ENCODE data around the gene HDHD3.

- TF ChIP-seq, protein P1, sequence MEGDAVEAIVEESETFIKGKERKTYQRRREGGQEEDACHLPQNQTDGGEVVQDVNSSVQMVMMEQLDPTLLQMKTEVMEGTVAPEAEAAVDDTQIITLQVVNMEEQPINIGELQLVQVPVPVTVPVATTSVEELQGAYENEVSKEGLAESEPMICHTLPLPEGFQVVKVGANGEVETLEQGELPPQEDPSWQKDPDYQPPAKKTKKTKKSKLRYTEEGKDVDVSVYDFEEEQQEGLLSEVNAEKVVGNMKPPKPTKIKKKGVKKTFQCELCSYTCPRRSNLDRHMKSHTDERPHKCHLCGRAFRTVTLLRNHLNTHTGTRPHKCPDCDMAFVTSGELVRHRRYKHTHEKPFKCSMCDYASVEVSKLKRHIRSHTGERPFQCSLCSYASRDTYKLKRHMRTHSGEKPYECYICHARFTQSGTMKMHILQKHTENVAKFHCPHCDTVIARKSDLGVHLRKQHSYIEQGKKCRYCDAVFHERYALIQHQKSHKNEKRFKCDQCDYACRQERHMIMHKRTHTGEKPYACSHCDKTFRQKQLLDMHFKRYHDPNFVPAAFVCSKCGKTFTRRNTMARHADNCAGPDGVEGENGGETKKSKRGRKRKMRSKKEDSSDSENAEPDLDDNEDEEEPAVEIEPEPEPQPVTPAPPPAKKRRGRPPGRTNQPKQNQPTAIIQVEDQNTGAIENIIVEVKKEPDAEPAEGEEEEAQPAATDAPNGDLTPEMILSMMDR (IDR thresholded peaks at IDR 0.05): no peak
- TF ChIP-seq POLR2A (IDR thresholded peaks at IDR 0.05) (no peak), POLR2AphosphoS5 (IDR thresholded peaks at IDR 0.05) (no peak), EP300 (IDR thresholded peaks at IDR 0.05) (no peak)
Measured at GRCh38 chr9:113356686-113357292, 20.0 kb downstream of the HDHD3 start.
